LoVo (cell line): ENCODE data around the gene PDE6H.
A peak's percentile ranks its signal among the peaks of the same experiment; 100 is the strongest.

Experiments used
- DNase-seq: peaks from one replicate; pipeline ENCODE4 v3.0.0-alpha.2; 2016; ENCODE audit warnings: low spot score

The PDE6H gene

DNA sequence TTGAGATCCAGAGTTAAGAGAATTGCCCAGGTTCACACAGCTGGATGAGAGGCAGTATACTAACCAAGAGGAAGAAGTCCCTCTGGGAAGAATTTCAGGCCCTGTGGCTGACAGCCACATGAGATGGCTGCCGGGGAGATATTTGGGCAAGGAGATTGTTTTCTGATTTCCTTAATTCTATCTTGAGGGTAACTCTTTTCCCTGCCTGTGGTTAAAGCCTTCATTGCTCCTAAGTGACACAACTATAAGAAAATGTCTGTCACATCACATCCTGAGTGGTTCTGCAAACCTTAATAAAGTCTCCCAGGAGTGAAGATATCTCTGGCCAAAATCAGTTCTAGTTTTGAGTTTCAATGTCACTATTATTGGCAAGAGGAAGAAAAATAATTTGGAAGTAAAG is 21.0 kb upstream of the PDE6H start:
- no peak for DNase-seq

GRCh38 chr12:14952299-14952921 is 20.4 kb upstream of the PDE6H start:
- DNase-seq, result peak; percentile 36

DNA sequence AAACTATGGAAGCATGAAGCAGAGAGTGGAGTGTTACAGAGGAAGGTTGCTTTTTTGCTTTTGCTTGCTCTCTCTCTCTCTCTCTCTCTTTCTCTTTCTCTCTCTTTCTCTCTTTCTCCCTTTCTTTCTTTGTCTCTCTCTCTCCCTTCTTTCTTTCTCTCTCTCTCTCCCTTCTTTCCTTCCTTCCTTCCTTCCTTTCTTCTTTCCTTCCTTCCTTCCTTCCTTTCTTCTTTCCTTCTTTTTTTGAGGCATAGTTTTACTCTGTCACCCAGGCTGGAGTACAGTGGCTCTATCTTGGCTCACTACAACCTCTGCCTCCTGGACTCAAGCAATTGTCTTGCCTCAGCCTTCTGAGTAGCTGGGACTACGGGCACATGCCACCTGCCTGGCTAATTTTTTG is 19.1 kb upstream of the PDE6H start:
- DNase-seq, result no peak

DNA sequence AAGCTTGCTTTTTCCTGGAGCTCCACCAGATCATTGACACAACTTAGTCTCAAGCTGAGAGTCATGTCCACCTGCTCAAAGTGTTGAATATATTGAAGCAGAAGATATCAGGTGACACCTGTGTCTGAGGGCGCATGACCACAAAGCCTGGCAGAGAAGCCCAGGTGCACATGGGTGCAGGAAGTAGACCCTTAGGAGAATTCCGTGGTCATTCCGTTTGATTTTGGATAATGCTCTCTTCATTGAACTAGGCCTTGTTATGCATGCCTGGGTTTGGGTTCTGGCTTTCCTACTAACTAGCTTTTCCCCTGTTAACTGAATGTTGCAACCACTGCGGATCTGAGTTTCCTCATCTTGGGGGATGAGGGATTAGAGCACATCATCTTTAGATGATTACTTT is 18.6 kb upstream of the PDE6H start:
- DNase-seq, result no peak

- no peak for DNase-seq
Measured at GRCh38 chr12:14956024-14956891, 16.6 kb upstream of the PDE6H start.

- no peak for DNase-seq
Measured at GRCh38 chr12:14956905-14957304, 15.9 kb upstream of the PDE6H start.

DNA sequence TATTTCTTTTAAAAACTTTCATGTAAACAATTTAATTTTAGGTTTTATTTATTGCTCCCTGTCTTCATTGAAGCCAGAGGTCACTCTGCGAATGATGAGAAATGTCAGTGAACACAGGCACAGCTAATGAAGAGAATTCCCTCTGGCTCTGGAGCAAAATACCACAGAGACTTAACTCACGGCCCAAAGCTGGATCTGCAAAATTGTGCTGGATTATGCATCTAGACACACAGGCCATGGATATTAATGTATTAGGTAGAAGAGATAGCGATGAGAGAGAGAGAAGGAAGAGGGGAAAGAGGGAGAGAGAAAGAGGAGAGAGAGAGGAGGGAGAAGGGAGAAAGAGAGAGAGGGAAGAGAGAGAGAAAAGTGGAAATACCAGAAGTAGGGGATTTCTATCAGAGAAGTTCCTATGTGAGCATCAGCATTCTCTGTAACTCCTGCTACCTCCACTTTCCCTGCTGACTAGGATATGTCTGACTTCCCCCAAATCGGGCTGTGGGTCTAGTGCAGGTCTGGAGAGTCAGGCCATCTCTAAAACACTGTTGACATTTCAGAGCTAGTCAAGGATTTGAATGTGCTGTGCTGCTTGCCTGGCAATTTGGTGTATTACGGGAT is 15.2 kb upstream of the PDE6H start:
- no peak for DNase-seq

DNA sequence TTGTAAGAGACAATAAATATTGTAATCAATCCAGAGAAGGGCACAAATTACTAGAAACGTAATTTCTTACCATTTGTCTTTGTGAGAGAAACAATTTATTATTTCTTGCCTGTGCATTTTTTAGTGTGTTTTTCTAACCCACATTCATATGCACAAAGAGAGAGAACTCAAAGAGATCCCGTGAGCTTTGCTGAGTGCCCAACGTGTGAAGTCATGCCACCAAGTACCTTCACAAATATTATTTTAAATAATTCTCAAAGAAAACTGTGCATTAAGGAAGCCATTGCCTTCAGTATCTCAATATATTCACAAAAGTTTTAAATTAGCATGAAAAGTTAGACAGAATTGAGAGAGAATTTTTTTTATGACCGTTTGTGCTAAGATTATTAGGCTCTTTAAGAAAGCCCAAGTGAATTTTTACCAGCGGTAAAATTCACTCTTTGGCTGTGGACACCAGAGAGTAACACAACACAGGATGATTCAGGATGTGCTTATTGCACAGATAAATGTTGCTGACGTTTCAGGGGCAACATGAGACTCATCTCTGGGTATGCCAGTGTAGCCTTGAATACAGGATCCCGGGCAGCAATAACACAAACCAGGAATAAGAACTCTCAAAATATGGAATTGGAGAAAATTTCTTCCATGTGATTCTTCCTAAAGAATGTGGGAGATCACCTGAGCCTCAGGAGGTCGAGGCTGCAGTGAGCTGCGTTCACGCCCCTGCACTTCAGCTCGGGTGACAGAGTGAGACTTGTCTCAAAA is 14.3 kb upstream of the PDE6H start:
- no peak for DNase-seq

DNA sequence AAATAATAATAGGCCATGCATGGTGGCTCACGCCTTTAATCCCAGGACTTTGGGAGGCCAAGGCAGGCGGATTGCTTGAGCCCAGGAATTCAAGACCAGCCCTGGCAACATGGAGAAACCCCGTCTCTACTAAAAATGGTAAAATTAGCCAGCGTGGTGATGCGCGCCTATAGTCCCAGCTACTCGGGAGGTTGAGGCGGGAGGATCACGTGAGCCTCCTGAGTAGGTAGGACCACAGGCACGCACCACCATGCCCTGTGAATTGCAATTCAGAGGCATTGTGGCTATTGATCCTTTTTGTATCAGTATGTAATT is 13.8 kb upstream of the PDE6H start:
- DNase-seq, result no peak

GRCh38 chr12:14959463-14959862 is 13.4 kb upstream of the PDE6H start:
- no peak for DNase-seq

DNA sequence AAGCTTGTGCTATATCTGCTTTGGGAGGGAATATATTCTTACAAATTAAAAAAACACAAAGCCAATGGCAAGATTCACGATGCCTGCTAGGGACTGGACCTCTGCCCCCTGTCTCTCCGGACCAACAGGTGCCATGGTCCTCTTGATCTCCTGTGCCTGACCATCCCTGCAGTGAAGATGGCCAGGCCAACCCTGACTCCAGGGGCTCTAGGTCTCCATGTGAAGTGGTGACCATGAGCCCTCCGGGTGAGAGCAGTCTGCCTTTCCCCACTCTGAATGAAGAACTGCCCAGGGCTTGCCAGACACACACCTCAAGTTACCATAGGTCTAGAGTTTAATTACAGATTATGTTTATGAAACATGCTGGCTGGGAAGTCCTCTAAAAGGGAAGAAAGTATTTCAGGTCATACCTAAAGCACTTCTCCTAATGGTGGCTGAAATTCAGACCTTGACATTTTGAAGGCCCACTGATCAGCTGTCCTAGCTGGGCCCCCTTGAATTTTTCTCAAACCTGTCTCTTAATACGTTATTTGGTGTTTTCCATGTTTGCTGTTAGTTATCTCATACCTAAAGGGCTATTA is 12.8 kb upstream of the PDE6H start:
- DNase-seq, result no peak

GRCh38 chr12:14960548-14961465 is 12.0 kb upstream of the PDE6H start:
- DNase-seq, result peak; percentile 17

DNA sequence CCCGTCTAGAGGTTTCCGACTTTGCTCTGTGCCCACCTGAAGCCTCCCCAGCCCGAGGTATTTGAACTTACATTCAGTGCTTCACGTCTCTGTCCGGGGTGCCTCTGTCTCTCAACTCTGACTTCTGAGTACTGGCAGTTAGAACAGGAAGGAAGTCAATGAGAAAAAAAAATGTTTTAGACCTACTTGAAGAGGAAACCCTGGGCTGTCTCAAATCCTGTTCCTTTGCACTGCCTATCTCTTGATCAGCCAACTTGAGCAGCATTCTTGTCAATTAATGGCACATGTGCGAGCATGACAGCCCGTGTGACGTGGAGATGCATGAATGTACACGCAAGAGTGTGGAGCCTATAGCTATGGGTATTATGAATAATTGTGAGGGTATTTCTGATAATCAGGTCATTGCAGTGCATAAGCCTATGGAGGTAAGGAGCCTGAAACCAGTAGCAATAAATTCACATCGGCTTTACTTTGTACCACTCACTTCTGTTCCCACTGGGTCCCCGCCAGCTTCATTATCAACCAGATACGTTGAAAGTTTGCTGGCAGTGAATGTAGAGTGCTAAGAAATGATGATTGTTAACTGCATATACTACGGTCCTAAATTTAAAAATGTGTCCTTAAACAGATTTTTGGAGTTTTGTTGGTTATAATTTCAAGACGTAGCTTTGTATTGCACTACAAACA is 11.2 kb upstream of the PDE6H start, which contains the start of gene ARHGDIB:
Gene ARHGDIB, minus strand, starts transcription at position 136 of the 687 bp plus-strand sequence. CDS start 10,889 bp downstream, outside the sequence.
- no peak for DNase-seq

GRCh38 chr12:14962153-14962539 is 10.7 kb upstream of the PDE6H start:
- DNase-seq, result no peak

- DNase-seq, result no peak
Measured at GRCh38 chr12:14962797-14963196, 10.0 kb upstream of the PDE6H start.

DNA sequence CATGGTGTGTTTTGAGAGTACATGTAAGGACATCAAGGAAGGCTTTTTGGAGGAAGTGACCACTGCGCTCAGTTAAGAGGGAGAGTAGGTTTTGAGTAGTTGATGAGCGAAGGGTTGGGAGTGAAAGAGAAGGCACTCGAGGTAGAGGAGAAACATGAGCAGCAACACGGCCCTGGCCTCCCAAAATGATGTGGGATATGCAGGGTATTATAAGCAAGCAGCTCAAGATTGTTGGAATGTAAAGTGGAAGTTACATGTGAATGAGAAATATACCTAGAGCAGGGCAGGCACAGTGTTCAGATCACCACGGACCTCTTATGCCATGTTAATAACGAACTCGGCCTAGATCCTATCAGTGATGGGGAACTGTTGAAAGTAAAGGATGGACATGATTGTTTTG is 9.3 kb upstream of the PDE6H start:
- no peak for DNase-seq

DNA sequence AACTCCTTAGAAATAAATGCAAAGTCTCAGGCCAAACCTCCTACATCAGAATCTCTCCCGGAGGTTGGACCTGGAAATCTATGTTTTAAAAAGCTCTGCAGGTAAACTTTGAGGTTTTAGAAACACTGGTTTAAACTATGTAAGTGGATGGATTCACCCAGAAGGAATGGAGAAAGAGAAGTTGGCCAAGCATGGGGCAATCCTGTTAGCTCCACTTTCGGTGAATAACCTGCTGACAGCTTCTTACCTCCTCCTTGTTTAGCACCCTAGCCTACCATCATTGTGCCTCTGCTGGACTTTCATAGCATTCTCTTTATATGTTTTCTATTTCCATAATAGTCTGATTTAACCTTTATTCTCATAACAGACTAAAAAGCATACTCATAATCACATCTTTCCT is 8.4 kb upstream of the PDE6H start:
- DNase-seq, result no peak

DNA sequence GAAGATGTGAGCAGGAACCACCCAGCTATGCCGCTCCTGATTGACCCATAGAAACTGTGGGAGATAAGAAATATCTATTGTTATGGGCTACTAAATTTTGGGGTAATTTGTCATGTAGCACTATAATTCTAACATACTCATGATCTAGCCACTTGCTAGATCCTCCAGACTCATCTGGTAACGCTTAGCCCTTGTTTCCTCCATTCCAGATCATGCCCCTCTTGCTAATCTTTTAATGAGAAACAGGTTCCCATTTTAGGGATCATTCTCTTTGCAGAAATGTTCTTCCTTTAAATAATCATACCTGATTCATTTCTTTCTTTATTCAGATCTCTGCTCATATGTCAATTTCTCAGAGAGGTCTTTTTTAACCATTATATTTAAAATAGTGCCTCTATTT is 7.6 kb upstream of the PDE6H start:
- no peak for DNase-seq

DNA sequence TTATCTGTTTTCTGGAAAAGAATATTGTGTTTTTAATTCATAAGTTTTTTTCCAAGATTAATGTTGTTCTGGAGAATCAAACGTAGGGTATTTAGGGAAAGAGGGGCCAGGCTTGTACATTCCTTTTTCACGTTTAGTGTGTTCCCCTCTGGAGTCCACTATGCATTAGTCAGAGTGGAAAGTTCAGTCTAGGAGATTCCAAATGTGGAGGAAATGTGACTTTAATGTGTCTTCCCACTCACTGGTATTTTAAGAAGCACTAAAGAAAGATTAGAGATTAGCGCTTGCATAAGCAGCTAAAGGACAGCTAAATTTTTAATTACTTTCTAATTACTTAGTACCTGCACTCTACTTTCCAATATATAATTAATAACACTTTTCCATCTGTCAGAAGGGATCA is 4.4 kb upstream of the PDE6H start:
- DNase-seq, result no peak

DNA sequence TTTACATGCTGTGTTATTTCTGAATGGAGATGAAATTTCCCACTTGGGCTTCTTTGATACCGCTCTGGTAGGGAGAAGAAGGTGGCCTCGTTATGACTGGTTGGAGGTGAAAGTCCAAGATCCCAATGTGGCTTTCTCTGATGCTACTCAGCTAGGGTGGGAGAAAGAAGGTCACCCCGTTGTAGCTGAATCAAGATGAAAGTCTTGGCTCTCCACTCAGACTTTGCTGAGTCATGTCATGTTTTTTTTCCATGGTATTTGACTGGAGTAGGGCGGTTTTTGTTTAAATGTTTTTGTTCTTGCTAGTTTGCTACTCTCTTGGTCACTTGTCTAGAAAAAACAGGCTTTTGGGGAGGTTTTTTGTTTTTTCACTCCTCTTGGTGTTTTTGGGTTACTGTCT is 2.4 kb upstream of the PDE6H start:
- no peak for DNase-seq

- DNase-seq, result no peak
Measured at GRCh38 chr12:14974633-14975032, 1.8 kb downstream of the PDE6H start.
